ENCODE data around the gene PAK4.

DNA sequence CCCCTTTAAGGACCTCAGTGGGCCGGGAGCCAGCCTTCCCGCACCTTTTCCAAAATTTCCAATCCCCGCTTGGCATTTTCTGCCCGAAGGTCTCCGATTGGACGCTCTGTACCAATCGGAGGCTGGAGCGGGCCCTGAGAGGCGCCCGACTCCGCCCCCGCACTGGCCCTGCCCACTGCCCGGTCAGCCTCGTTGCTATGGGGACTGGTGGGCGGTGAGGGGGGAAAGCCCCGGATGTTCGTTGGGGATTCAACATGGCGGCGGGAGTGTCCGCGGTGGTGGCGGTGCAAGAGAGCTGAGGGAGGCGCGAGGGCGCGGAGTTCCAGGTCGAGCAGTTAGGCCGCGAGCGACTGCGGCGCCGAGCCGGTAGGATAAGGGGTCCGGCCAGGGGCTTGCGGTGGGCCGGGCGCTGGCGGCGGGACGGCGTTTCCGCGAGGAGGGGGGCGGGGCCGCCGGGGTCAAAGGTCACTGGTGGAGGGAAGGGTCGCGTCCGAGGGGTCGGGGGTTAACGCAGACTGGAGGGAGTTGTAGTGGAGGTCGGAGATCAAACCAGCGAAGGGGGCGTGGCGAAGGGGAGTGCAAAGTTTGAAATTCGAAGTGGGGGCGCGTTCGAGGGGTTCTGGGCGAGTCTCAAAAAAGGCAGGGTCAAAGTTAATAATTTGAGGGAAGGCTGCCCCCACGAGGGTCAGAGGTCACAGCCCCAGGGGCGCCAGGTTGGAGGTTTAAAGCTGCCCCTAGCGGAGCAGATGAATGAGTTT, at the start of gene PAK4:
- TF ChIP-seq TCF12 (IDR thresholded peaks at IDR 0.05; ENCODE audit: low read depth): no peak; the same call in 1 of the 2 replicates
- TF ChIP-seq, protein P1, sequence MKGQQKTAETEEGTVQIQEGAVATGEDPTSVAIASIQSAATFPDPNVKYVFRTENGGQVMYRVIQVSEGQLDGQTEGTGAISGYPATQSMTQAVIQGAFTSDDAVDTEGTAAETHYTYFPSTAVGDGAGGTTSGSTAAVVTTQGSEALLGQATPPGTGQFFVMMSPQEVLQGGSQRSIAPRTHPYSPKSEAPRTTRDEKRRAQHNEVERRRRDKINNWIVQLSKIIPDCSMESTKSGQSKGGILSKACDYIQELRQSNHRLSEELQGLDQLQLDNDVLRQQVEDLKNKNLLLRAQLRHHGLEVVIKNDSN (IDR thresholded peaks at IDR 0.05): no peak
- TF ChIP-seq, protein P2, sequence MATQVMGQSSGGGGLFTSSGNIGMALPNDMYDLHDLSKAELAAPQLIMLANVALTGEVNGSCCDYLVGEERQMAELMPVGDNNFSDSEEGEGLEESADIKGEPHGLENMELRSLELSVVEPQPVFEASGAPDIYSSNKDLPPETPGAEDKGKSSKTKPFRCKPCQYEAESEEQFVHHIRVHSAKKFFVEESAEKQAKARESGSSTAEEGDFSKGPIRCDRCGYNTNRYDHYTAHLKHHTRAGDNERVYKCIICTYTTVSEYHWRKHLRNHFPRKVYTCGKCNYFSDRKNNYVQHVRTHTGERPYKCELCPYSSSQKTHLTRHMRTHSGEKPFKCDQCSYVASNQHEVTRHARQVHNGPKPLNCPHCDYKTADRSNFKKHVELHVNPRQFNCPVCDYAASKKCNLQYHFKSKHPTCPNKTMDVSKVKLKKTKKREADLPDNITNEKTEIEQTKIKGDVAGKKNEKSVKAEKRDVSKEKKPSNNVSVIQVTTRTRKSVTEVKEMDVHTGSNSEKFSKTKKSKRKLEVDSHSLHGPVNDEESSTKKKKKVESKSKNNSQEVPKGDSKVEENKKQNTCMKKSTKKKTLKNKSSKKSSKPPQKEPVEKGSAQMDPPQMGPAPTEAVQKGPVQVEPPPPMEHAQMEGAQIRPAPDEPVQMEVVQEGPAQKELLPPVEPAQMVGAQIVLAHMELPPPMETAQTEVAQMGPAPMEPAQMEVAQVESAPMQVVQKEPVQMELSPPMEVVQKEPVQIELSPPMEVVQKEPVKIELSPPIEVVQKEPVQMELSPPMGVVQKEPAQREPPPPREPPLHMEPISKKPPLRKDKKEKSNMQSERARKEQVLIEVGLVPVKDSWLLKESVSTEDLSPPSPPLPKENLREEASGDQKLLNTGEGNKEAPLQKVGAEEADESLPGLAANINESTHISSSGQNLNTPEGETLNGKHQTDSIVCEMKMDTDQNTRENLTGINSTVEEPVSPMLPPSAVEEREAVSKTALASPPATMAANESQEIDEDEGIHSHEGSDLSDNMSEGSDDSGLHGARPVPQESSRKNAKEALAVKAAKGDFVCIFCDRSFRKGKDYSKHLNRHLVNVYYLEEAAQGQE (IDR thresholded peaks at IDR 0.05; ENCODE audit: low read depth): no peak
- peak; percentile 93 for TF ChIP-seq EGR1 (IDR thresholded peaks at IDR 0.05)
